Fibroblast of pulmonary artery (primary cell): ENCODE measurements around the gene MAOA.
"Not testable (repeated sequence)": the region's sequence is repeated elsewhere in the genome, so short reads cannot be mapped to it uniquely, and the experiment has no call there.

Source experiments
- DNase-seq: peaks from one replicate; pipeline ENCODE4 v3.0.0-alpha.2; 2010; ENCODE audit warnings: low read depth
- H3K4me3 ChIP-seq: replicated peaks from 2 replicates; pipeline ENCODE4 v1.5.1; 2011; ENCODE audit warnings: low read depth, mild to moderate bottlenecking, control low read depth, low read length, moderate library complexity
- CTCF ChIP-seq: IDR thresholded peaks from 2 replicates; pipeline ENCODE4 v1.5.1; 2011; ENCODE audit warnings: mild to moderate bottlenecking, control low read depth, low read length, inconsistent platforms; ENCODE audit errors: missing control alignments

Gene MAOA

GRCh38 chrX:43720961-43721360, 64.9 kb downstream of the MAOA start:
- TF ChIP-seq CTCF: no peak
- no peak for DNase-seq
- H3K4me3 ChIP-seq: no peak overlapping the region

GRCh38 chrX:43725227-43725626, 69.1 kb downstream of the MAOA start:
- H3K4me3 ChIP-seq: not testable (repeated sequence)

GRCh38 chrX:43727254-43727653, 71.2 kb downstream of the MAOA start:
- H3K4me3 ChIP-seq, DNase-seq: not testable (repeated sequence)

More at GRCh38 chrX:43725227-43725626, 69.1 kb downstream of the MAOA start:
- DNase-seq: not testable (repeated sequence)

GRCh38 chrX:43728002-43728401, 71.9 kb downstream of the MAOA start:
- DNase-seq: no peak
- no peak for TF ChIP-seq CTCF
- H3K4me3 ChIP-seq: no peak overlapping the region

- DNase-seq: no peak
- H3K4me3 ChIP-seq: no peak overlapping the region
- no peak for TF ChIP-seq CTCF
Observed at GRCh38 chrX:43728966-43729365, 72.9 kb downstream of the MAOA start.

GRCh38 chrX:43731086-43731485, 75.0 kb downstream of the MAOA start:
- DNase-seq: no peak
- H3K4me3 ChIP-seq: no peak overlapping the region
- TF ChIP-seq CTCF: no peak

GRCh38 chrX:43733699-43734098, 77.6 kb downstream of the MAOA start:
- TF ChIP-seq CTCF: no peak
- no peak overlapping the region for H3K4me3 ChIP-seq
- DNase-seq: no peak

GRCh38 chrX:43734444-43734843, 78.3 kb downstream of the MAOA start:
- H3K4me3 ChIP-seq: no peak overlapping the region
- no peak for TF ChIP-seq CTCF

More at GRCh38 chrX:43734444-43734843, 78.3 kb downstream of the MAOA start:
- DNase-seq: no peak
